Activated naive CD4-positive, alpha-beta T cell (primary cell): Measurements from ENCODE around the gene CXCL13.
"Not testable (repeated sequence)": the region's sequence is repeated elsewhere in the genome, so short reads cannot be mapped to it uniquely, and the experiment has no call there.

ENCODE experiments used
- DNase-seq, 4 experiments: peaks; one replicate each; lab custom pipeline; 2025; lab: John Stamatoyannopoulos, UW

Gene CXCL13

DNA sequence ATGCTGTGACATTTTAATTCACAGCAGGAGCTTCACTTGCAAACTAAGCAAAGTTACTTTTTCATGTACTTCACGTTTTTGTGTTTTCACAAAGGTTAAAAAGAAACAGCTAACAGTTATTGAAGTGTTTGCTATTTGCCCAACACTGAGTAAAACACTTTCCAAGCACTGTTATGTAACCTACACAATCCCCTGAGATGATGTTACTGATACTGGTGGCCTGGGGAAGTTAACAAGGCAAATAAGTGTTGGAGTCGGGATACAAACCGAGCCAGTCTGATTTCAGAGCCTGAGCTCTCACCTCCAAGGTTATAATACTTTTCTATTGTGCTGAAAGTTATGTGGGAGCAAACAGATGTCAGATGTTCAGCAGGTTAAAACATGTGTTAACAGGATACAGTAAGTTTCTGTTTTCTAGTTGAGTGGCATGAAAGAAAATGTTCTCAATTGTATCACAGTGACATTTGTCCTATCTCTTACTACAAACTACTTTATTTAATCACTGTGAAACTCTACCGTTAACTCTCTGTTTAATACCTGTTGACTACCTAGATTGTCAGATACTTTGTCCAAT lies 3.9 kb upstream of the CXCL13 start:
- DNase-seq, result no peak

DNA sequence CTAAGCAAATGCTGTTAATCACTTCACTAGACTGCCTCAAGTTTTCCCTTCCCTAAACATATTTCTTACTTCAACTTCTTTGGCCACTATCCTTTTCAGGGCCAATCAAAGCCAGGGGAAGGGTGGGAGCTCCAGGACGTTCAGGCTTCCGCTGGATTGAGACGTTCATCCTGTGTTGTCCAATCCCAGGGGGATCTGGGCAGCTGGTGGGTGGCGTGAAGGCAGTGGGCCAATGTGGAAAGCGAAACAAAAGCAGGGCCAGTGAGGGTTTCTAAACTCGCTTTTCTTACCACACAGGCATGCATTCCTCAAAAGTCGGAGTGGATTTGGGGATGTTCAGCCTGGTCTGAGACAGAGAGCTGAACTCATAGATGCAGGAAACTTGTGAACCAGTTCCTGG lies 7.6 kb downstream of the CXCL13 start:
- DNase-seq, result no peak

DNA sequence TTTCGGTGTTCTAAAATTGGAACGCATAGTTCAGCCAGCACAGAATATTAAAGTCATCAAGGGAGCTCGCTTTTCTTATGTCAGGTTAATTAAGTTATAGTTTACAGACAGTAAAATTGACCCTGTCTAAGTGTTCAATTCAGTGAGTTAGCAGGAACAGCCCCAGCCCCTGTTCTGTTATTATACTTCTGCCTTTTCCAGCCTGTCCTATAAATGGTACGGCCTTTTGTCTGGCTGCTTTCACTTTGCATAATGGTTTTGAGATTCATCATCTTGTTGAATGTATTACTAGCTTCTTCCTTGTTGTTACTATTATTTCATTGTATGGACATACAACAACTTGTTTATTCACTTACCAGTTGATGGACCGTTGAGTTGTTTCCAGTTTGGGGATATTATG lies 9.5 kb downstream of the CXCL13 start:
- no peak for DNase-seq

DNA sequence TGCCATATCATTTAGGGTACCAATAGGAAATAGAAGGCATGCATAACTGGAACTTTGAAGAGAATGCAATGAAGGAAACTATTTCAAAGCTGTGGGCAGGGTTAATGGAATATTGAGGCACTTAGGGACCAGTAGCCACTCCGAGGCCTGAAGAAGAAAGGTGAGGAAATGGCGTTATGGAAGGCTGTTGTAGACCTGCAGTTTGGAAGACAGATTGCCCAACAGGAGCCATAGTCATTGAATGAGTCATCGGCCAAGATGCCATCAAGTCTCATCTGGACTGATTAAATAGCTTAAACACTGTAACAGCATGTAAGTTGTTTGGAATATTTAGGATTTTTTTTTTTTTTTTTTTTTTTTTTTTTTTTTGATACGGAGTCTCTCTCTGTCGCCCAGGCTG lies 11.6 kb downstream of the CXCL13 start:
- no peak for DNase-seq

DNA sequence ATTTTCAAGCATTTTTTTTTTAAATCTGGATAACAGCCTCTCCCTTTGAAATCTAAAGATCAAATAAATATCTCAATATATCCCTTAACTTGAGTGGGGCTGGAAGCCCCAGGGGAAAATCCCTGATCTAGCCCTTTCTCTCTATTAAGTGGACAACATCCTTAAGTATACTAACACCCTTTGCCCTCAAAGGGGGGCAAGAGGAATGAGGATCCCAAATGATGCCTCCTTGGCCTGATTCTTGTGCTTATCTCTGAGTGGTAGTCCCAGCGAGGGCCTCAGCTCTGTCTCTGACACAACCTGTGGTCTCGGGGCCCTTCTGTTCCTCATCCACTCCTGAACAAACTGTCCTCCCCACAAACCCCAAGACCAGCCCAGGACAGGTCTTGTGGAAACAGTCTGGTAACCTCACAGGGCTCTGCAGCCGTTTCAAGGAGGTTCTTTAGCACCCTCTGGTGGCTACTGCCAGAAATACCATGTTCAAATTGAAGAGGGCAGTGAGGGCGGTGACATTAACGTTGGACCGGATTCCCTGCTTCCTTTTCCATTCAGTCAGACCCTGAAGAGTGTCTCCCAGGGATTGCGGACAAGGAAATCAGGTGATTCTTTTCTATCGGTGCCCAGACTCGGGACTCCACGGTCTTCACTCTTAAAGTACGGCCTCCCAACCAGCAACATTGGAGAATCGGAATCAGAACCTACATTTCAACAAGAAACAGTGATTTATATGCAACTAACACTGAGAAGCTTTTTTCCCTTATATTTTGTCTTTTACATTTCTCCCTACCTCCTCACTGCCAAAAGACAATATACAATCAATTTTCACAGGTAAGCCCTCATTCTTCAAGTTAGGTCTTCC lies 13.0 kb downstream of the CXCL13 start:
- DNase-seq, result peak in 3 of 4 experiments; percentile 1 to 3 (median 2)

DNA sequence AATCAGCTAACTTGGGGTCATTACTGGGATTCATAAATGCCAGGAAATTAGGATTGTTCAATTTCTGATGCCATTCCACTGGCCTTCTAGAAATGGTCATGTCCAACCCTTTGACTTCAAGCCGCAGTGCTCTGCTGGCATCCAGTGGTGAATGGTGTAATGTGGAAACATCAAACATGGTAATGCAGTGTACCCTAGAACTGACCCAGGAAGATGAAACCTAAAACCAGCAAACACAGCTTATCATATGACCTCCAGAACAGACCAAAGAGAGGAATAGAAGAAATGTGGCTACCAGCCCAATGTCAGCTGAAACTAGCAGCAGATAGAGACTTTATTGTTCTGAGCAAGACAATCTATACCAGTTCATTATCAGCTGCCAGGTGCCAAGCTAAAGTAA lies 13.8 kb downstream of the CXCL13 start:
- no peak for DNase-seq

DNA sequence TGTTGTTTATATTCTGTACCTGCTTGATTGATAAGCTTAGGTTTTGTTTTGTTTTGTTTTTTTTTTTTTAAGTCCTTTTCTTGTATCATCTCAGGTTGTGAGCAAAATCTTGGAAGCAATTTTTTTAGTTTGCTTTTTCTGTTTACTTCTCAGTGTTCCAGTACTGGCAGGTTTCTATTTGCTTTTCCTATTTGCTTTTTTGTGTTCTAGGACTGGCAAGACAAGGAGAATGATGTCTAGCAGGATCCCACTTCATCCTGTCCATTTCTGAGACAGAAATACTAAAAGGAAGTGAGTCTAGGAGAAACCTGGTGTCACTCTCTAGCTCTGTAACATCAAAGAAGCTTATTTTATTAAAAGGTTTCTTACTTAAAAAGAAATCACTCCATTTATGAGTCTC lies 15.6 kb downstream of the CXCL13 start:
- no peak for DNase-seq

DNA sequence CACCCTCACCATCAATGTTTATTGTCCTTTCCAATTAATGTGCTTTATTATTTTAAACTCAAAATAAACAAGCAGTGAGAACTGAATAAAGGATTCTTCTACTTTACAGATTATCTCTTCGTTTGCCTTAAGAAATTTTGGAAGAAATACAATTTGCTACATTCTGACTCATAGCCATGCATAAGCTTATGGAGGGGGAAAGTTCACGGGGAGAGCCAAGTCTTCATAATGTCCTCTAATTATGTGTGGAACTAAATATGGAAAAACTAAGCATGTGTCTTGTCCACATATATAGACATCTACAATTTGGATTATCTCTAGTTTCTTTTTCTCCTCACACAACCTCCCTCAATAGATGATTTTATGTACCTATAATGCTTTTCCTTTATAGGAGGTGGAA lies 17.5 kb downstream of the CXCL13 start:
- DNase-seq, result no peak

DNA sequence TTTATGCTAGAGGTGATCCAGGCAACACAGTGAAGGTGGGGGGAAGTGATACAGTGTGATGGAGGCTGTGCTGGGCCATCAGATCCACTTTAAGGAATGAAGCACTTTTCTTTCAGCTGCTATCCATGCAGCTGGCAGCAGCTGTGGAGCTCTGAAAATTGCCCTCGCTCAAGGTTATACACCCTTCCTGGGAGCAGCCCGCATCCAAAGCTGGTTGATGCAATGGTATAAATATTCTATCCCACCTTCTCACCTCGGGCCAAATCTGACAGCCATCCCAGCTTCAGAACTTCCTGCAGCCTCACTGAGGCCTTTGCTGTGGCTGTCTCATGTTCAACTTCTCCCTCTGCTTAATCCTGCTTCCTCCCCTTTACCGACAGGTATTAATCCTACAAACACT lies 18.6 kb downstream of the CXCL13 start:
- no peak for DNase-seq

DNA sequence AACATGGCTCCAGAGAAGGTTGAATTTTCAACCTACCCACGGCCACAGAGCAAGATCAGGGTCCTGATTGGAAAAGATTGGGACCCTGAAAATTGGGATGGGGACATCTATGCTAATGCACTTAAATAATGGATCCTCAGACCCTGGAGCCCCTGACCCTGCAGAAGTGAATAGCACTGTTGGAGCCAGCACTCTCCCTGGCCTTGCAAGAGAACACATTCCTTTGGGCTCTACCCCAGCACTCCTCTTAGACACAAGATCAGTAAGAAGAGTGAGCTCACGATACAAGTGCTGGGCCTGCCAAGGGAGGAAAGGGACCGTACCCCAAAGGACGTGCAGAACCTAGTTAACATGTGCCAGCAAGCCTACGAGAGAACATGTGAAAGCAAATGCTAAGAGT lies 19.9 kb downstream of the CXCL13 start:
- no peak for DNase-seq

DNA sequence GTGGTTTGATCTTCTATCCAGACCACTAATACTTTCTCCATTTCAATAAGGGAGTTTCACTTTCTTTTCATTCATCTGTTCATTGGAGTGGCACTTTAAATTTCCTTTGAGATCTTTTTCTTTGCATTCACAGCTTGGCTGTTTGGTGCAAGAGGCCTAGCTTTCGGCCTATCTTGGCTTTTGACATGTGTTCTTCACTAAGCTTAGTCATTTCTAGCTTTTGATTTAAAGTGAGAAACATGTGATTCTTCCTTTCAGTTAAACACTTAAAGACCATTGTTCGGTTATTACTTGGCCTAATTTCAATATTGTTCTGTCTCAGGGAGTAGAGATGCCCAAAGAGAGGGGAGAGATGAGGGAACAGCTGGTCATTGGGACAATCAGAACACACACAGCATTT lies 24.3 kb downstream of the CXCL13 start:
- no peak for DNase-seq

DNA sequence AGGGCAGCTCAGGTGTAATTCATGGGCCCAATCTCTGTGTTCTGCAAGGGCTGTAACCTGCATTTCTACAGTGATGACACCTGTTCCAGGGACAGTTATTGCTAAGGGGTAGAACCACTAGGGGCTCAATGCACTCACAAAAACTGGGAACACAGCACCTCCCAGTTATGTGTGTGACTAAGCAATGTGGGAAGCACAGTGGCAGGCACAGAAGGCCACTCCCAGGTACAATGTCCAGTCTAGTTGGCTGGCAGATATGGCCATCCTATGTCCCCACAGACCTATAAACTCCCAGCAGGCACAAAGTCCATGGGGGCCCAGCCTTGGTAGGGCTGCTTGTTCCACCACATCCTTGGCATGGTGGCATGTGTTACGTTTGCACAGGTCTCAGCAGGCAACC lies 25.7 kb downstream of the CXCL13 start:
- DNase-seq, result no peak

DNA sequence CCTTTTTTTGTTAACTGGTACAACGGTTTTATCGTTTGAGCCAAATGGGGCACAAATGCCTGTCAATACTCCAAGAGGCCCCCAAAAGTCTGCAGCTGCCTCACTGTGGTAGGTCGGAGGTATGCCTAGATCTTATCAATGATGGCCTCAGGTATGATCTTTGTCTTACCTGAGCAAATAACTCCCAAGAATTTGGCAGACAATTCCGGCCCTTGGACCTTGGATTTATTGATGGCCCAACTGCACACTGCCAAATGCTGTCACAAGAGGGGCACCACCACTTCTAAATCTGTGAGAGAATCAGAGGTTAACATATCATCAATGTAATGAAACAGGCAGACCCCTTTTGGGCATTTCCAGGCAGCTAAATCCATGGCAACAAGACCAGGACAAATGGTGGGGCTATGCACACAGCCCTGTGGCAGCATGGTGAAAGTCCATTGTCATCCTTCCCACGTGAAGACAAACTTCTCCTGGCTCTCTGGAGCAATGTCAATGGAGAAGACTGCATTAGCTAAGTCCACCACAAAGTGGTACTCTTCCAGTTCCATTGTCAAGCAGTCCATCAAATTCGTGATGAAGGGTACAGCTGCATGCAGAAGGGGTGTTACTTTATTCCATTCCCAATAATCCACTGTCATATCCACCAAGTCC lies 28.6 kb downstream of the CXCL13 start:
- no peak for DNase-seq

DNA sequence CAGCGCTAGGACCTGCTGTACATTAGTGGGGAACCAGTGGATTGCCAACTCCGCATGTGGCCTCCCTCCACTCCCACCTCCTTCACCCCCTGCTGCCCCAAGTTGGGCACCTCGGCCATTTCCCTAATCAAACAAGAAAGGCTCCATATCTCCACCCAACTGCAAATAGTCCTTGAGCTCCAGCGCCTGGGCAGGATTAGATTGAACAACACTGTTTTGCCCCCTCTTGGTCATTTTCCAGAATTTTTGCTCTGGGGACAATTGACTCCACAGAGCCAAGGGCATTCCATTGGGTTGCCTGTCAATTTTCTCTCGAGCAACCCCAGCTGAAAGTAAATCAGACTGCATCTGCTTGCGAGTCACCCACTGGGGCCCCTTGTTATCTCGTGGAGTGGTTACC lies 29.6 kb downstream of the CXCL13 start:
- no peak for DNase-seq

DNA sequence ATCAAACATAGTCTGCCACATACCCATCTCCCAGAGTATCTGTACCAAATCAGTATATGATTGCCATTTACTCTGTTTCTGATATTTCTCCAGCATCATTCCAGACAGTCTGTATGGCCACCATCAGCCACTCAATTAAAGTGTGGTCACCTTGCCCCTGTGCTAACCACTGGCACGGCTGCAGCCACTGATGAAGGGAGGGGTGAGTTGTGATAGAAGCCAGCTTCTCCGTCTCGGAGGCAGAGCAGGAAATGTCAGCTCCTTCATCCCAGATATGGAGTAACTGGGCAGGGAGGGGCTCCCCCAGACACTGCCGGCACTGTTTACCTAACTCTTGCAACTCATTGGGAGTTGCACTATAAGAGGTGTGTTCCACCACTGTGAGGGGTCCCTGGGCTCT lies 30.3 kb downstream of the CXCL13 start:
- no peak for DNase-seq

DNA sequence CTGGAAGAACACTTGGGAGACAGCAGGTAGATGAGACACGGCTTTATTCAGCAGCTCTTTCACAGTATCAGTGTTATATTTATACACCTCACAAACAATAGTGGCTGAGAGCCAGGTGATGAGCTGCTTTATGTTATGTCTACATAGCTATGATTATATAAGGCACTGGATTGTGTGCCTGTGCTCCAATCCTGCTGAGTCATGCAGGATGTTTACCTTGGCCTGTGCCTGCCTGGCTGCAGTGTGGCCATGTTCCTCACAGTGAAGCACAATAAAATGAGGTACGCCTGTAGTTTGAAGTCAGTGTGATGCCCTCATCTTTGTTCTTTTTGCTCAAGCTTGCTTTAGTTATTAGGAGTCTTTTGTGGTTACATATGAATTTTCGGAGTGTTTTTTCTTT lies 31.3 kb downstream of the CXCL13 start:
- DNase-seq, result no peak

DNA sequence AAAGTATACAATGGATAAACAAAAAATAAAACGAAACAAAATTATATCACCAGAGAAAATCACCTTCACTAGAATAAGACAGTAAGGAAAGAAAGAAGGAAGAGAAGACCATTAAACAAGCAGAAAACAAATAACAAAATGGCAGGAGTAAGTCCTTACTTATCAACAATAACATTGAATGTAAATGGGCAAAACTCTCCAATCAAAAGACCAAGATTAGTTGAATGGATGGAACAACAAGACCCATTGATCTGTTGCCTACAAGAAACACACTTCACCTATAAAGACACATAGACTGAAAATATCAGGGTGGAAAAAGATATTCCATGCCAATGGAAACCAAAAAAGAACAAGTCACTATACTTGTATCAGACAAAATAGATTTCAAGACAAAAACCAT lies 38.4 kb downstream of the CXCL13 start:
- DNase-seq, result not testable (repeated sequence)

DNA sequence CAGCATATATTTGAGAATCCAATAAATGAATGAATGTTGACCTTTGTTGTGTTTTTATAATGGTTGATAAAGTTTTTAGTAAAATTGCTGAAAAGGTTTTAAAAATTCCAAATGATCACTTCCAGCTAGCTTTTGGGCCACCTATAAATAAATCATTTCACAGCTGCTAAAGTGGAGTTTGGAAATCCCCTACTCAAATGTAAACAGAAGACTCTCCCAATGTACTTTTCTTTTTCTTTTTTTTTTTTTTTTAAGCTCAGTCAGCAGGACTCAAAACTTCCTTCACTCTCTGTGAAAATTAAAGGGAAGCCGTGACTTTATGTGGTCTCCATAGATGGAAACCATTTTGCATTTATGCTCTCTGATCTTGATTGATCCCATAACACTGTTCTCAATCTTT lies 45.2 kb downstream of the CXCL13 start:
- no peak for DNase-seq

DNA sequence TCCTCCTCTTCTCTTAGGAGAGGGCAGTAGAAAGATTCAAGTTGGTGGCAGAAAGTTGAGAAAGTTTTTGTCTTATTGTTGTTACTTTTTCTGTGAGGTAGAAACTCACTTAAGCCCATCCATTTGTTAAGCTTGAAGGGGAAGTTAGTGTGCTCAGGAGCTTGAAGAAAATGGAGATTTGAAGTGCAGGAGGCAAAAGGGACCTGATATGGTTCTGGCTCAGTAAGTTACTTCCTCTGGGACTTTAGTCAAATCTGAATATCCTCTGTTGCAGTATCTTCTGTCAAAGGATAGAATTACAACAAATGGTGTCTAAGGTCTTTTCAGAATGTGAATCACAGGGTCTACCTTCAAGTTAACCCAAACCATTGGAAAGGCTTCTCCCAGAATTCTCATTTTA lies 46.2 kb downstream of the CXCL13 start:
- DNase-seq, result no peak

DNA sequence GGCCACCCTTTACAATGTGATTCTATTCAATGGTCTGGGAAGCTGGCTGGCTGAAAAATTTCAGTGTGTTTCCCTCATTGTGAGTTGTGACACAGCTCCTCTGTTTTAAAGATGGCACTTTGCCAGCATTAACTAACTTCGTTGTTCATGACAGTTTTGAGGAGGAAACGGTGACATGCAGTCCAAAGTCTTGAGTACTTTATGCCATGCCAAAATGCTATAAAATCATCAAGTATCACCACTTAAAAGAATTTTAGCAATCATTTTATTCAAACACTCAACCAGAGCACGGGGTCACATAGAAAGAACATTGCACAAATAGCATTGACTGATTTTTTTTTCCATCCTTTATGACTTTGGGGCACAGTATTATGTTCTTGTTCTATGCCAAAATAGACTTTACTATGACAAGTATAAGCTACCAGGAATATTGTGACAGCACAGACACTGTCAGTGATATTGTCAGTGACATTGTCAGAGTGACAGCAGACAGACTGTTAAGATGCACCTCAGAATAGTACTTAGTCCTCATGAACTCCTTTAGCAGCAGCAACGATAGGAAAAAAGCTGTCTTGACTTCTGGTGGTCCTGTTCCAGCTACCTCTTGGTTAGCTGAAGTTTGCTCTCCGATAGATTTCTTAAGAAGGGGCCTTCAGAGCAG lies 46.7 kb downstream of the CXCL13 start:
- no peak for DNase-seq

DNA sequence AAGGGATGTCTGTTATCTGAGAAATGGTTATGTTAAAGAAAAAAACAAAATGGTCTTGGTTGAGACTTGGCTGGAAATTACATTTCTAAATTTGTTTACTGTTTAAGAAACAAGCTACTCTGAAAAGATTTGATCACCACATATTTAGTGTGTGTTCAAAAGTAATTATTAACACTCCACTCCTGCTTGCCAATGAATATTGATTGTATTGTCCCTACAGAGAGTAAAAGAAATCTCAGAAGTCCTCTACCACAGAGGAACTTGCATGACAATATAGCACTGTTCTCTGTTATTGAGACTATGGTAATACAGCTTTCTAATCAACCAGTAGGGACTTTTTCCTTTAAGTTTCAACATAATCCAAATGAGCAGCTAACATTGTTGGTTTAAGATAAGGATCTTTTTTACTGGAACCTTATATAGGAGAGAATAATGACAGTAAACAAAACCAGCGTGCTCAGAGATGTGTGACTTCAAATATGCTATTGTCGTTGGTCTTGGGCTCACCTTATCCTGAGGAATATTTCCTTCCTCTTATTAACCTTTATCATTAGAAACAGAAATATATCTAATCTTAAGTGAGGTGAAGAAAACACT lies 47.6 kb downstream of the CXCL13 start:
- no peak for DNase-seq

DNA sequence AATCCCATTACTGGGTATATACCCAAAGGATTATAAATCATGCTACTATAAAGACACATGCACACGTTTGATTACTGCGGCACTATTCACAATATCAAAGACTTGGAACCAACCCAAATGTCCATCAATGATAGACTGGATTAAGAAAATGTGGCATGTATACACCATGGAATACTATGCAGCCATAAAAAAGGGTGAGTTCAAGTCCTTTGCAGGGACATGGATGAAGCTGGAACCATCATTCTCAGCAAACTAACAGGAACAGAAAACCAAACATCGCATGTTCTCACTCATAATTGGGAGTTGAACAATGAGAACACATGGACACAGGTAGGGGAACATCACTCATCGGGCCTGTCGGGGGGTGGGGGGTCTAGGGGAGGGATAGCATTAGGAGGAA lies 54.7 kb downstream of the CXCL13 start:
- not testable (repeated sequence) for DNase-seq
